SK-MEL-5 (cell line): Measurements from ENCODE around the gene HIPK4. TPM values are rescaled to one million over a fixed set of nuclear protein-coding genes. Genes with fewer than 3 reads are reported as not detected.
A peak's percentile ranks its signal among the peaks of the same experiment; 100 is the strongest.

Experiments
- DNase-seq: peaks from one replicate; pipeline ENCODE4 v3.0.0-alpha.2; 2016; ENCODE audit warnings: low read depth, low spot score
- in situ Hi-C: cut with HindIII; loops from 2 replicates; pipeline ENCODE4 v1.10.0; 2016; ENCODE audit warnings: low sequenced_read_pairs, high pct_unique_total_duplicates, low pct_unique_long_range_greater_than_20kb
- total RNA-seq: library from RNA; depleted of rRNA; stranded (reverse); fragments of >200 nt; shearing (Covaris generic); gene quantifications from 2 replicates; pipeline ENCODE4 v1.2.3, GENCODE V29; 2014

HIPK4 gene
- total RNA-seq, 1 experiment from 2014 or later, result 0.08 TPM

DNA sequence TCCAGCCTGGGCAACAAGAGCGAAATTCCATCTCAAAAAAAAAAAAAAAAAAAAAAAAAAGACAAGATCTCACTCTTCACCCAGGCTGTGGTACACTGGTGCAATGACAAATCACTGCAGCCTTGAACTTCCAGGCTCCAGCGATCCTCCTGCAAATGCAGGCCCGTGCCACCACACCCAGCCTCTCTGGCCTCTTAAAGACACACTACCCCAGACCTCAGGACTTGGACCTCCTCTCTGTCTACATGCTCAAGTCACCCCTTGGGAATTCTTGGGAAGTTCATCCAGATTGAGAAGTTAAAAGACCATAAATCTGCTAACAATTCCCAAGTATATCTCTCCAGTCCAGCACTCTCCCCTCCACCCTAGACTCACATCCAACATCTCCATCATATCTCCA is 10.6 kb upstream of the HIPK4 start:
- DNase-seq, result no peak
- in situ Hi-C loops, result no loop called here

DNA sequence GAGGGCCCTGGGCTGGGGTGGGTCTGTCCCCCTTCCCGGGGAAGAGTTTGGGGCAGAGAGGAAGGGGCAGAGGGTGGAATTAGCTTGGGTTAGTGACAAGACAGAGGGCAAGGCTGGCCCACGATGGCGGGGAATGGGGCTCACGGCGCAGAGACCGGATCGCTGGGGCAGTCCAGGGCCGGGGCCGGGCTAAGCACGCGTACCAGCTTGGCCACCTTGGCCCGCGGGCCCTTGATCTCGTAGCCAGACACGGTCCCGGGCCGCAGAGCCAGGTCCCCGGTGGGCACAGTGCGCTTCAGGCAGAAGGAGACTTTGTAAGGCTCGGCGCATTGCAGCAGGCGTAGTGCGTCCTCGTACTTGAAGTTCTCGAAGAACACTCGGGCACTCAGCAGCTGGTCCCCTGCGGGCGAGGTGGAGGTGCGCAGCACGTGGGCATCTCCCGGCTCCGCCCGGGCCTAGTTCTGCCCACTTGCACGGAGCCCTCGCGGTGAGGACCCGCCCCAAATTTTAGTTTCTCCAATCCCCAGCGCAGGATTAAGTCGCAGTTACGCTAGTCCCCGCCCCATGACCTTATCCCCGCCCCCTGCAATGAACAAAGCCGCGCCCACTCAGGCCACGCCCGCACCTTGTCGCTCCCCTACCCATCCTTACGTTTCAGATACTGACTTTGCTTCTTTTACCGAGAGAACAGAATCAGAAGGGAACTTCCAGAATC is 8.6 kb upstream of the HIPK4 start:
- no peak for DNase-seq
- in situ Hi-C loops, result no loop called here

DNA sequence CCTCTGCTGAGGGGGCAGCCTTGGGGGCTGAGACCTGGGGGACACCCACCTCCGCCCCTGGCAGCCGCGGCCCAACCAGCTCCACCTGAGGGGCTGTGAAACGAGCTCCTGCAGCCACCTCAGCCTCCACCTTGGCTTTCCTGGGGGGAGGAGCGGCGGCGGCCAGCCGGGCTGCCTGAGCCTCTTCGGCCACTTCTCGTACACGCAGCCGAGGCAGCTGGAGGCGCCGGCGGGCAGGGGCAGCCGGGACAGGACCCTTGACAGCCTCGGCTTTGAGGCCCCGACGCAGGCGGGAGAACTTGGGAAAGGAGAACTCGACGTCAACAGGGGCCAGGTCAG is 7.6 kb upstream of the HIPK4 start:
- in situ Hi-C loops, result no loop called here
- DNase-seq, result no peak

DNA sequence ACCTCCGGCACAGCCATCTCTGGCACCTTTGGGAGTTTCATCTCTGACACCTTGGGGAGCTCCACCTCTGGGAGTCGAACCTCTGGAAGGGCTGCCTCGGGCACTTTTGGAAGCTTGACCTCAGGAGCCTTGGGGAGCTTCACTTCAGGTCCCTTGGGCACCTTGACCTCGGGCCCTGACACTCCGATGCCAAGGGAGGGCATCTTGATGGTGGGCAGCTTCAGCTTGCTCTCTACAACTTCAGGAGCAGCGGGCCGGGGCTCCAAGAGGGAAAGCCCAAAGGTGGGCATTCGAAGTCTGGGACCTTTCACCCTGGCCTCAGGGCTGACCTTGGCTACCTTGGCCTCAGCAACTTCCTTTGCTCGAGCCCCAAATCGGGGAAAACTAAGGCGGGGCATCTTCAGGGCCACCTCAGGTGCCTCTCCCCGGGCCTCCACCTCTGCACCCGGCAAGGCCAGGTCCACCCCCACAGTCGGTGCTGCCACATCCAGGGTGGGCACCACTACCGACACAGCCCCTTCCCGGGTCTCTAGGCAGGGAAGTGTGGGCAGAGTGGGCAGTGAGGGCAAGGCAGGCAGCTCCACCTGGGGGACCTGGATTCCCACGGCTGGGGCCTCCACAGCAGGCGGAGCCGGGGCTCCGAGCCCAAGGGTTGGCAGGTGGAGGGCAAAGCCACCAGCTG is 7.0 kb upstream of the HIPK4 start:
- DNase-seq, result no peak
- in situ Hi-C loops, result no loop called here

DNA sequence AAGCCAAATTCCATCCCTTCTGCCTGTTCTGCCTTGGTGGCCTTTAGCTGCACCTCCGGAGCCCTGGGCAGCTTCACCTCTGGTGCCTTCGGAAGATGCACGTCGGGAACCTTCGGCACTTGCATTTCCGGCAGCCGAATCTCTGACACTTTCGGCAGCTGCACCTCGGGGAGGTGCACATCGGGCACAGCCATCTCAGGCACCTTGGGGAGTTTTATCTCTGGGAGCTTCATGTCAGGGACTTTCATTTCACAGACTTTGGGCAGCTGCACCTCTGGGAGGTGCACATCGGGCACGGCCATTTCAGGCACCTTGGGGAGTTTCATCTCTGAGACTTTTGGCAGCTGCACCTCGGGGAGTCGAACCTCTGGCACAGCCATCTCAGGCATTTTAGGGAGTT is 6.0 kb upstream of the HIPK4 start:
- in situ Hi-C loops, result no loop called here
- DNase-seq, result no peak

GRCh38 chr19:40394816-40395210 is 4.8 kb upstream of the HIPK4 start:
- DNase-seq, result no peak
- in situ Hi-C loops, result no loop called here

DNA sequence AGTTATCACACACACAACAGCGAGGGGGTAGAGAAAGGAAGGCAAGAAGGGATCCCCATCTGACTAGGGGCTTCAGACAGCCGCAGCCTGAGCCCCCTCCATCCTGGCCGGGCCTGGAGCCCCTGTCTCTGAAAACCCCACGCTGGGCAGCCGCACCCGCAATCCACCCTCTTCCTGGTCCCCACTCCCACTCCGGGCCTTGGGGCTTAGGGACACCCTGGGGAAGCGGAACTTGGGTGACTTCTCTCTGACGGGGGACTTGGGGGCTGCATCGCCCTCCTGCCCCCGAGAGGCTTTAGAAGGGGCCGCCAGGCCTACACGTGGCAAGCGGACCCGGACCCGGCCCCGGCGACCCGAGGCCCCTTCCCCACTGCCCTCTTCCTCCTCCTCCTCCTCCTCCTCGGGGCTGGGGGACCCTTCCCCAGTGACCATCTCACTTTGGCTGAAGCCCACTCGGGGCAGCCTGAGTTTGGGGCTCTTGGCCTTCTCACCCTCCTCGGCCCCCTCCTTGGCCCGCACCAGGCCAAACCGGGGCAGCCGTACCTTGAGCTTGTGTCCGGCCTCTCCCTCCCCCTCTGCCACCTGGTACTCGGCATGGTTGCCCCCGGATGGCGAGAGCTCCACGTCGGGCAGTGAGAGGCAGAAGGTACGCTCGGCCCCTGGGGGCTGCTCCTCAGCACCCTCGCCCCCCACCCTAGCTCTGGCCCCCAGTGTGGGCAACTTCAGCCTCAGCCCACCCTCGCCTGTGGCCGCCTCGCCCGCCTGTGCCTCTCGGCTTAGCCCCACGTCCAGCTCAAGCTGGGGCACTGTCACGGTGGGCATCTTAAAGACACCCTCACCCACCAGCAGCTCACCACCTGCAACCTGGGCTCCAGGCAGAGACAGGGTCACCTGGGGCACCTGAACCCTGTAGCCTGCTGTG is 4.2 kb upstream of the HIPK4 start:
- in situ Hi-C loops, result no loop called here
- DNase-seq, result no peak

DNA sequence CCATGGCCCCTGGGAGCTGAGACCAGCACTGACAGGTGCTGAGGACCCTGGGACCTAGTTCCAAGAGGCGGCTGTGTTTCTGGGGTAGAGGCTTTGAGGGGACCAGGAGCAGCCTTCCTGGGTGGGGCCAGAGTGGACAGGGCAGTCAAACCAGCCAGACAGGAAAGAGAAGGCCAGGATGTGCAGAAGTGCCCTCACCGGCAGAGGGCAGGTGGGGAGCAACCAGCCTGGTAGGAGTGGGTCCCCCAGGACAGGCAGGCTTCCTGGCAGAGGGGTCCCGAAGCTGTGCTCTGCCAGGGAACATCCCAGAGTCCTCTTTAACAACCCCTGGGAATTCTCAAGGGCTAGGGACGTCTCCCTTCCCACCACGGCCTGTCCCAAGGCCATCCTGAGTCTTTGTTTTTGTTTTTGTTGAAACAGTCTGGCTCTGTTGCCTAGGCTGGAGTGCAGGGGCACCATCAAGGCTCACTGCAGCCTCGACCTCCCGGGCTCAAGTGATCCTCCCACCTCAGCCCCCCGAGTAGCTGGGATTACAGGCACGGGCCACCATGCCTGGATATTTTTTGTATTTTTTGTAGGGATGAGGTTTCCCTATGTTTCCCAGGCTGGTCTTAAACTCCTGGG is 3.0 kb upstream of the HIPK4 start:
- in situ Hi-C loops, result no loop called here
- peak; percentile 45 for DNase-seq

DNA sequence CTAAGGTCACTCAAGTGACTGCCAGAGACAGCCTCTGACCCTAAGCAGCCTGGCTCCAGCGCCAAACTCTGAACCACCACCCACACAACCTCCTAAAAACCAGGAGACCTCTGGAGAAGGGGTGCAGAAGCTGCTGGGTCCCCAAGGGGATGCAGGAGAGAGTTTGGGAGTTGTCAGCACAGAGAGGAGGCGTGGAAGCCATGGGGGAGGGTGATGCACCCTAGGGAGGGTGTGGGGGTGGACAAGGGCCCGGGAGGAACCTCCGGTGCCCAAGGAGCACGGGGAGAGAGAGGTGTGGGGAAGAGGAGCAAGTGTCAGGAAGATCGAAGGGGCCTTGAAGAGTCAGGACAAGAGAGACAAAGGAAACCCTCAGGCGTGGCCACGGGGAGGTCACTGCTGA is 2.1 kb upstream of the HIPK4 start:
- no peak for DNase-seq
- in situ Hi-C loops, result no loop called here

- in situ Hi-C loops, result no loop called here
- DNase-seq, result no peak
Observed at GRCh38 chr19:40389404-40390083, 437 bp downstream of the HIPK4 start.

DNA sequence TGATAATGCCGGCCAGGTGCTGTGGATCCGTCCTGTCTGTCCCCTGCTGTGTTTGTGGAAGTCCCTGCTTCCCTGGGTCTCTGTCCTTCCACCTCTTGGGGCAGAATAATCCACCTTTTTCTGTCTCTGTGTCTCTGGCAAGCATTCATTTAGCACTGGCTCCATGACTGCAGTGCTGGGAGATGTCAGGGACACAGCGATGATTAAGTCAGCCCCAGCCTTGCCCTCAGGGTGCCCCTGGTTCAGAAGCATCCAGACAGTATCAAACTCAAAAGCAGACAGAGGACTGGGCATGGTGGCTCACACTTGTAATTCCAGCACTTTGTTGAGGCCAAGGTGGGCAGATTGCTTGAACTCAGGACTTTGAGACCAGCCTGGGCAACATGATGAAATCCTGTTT is 1.5 kb downstream of the HIPK4 start:
- DNase-seq, result no peak
- in situ Hi-C loops, result no loop called here

DNA sequence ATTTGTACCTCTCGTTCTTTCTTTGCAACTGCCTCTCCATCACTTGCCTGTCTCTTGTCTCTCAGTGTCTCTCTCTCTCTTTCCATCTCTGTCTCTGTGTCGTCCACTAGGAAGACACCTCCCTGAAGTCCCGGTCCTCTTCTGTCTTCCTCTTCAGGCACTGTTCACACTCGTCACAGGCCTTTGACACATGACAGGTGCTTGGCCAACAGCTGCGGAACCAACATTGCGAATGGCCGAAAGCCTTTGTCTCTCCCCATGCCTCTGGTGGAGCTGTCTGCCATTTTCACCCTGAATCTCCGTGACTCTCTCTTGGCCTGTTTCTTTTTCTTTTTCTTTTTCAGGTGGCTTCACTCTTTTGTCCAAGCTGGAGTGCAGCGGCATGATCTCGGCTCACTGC is 2.8 kb downstream of the HIPK4 start:
- in situ Hi-C loops, result no loop called here
- DNase-seq, result no peak

DNA sequence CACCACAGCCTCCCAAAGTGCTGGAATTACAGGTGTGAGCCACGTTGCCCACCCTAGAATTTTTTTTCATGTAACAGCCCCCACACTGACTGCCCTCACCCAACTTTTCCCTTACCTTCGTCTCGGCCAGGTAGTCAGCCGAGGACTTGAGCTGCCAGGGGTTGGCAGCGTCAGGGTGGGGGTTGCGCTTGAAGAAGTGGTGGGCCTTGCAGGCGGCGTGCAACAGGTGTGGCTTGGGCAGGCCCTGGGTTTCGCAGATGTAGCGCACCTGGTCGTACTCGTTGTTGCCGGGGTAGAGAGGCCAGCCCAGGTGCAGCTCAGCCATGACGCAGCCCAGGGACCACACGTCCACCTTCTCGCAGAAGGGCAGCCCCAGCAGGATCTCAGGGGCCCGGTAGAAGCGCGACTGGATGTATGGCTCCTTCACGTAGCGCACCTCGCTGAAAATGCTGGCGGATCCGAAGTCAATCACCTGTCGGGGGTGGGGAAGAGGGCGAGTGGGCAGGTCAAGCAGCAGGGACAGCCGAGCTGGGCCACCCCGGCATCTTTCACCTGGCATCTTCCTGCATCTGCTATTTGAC is 6.2 kb downstream of the HIPK4 start:
- in situ Hi-C loops, result no loop called here
- no peak for DNase-seq

- in situ Hi-C loops, result no loop called here
- no peak for DNase-seq
Observed at GRCh38 chr19:40381321-40381720, 8.7 kb downstream of the HIPK4 start.

- in situ Hi-C loops, result no loop called here
- no peak for DNase-seq
Observed at GRCh38 chr19:40380199-40381037, 9.6 kb downstream of the HIPK4 start.

- in situ Hi-C loops, result no loop called here
Observed at GRCh38 chr19:40379446-40380198, 10.4 kb downstream of the HIPK4 start.

More at GRCh38 chr19:40379446-40380198, 10.4 kb downstream of the HIPK4 start:
- DNase-seq, result no peak
